ENCODE results near the gene SLC9A1. TPM values are rescaled to one million over a fixed set of nuclear protein-coding genes. Genes with fewer than 3 reads are reported as not detected.
A peak's percentile ranks its signal among the peaks of the same experiment; 100 is the strongest.

Gene SLC9A1
- total RNA-seq, 1 experiment from 2014 or later, result 22.5 TPM

GRCh38 chr1:27103498-27103897 is 51.4 kb downstream of the SLC9A1 start:
- DNase-seq (ENCODE audit: low spot score) (no peak), ATAC-seq (no peak)
- ChIA-PET POLR2A (no interaction called here), CTCF (interaction anchor here (1.0 to 12.6 kb wide), 18 partner anchors 11 to 248 kb away, joined by 3 to 636 read pairs (median 10); partner anchors contain the start of gene SLC9A1)
- Mint-ChIP-seq H3K4me1 (peaks cover 27% of the 10 kb centered on the region), H3K27ac (no peak overlapping the region), H3K27me3 (ENCODE audit: low read depth) (no peaks in the 10 kb centered on the region; the same call in 1 of the 2 replicates), H3K4me3 (no peak overlapping the region), H3K36me3 (peaks cover 4% of the 10 kb centered on the region; the same call in 1 of the 2 replicates), H3K9me3 (no peaks in the 10 kb centered on the region)
- TF ChIP-seq GTF2I (CRISPR knock-in tag; conservative IDR thresholded peaks at IDR 0.05) (no peak), ATF3 (CRISPR knock-in tag; conservative IDR thresholded peaks at IDR 0.05) (no peak), ELF4 (CRISPR knock-in tag; IDR thresholded peaks at IDR 0.05; ENCODE audit: low read depth) (no peak), NFE2L1 (CRISPR knock-in tag; IDR thresholded peaks at IDR 0.05) (no peak), CREB1 (CRISPR knock-in tag; IDR thresholded peaks at IDR 0.05) (no peak), ETV6 (CRISPR knock-in tag; IDR thresholded peaks at IDR 0.05) (no peak)

GRCh38 chr1:27102707-27103468 is 52.0 kb downstream of the SLC9A1 start:
- CTCF ChIA-PET, result interaction anchor here (0.6 to 12.6 kb wide), 50 partner anchors 9 to 454 kb away, joined by 3 to 636 read pairs (median 4); partner anchors contain the start of genes CD164L2, KDF1, MAP3K6 and SLC9A1
- peaks cover 4% of the 10 kb centered on the region; the same call in 1 of the 2 replicates for H3K36me3 Mint-ChIP-seq
- TF ChIP-seq ZNF423 (CRISPR knock-in tag; IDR thresholded peaks at IDR 0.05) (no peak), ZNF416 (CRISPR knock-in tag; IDR thresholded peaks at IDR 0.05) (0 out of 2 replicates have a peak, but pooled peaks have one; percentile 30), TEAD1 (CRISPR knock-in tag; IDR thresholded peaks at IDR 0.05) (0 out of 2 replicates have a peak, but pooled peaks have one; percentile 26), CTCF (IDR thresholded peaks at IDR 0.05) (peak; percentile 99)
- ATAC-seq, result peak; percentile 84
- H3K9me3 Mint-ChIP-seq, result no peaks in the 10 kb centered on the region
- H3K4me1 Mint-ChIP-seq, result peaks cover 29% of the 10 kb centered on the region
- no peaks in the 10 kb centered on the region; the same call in 1 of the 2 replicates for H3K27me3 Mint-ChIP-seq (ENCODE audit: low read depth)
- no peak overlapping the region for H3K27ac Mint-ChIP-seq
- POLR2A ChIA-PET, result no interaction called here
- H3K4me3 Mint-ChIP-seq, result no peak overlapping the region
- DNase-seq (ENCODE audit: low spot score), result peak; percentile 95

- Mint-ChIP-seq H3K4me3 (no peak overlapping the region), H3K4me1 (peaks cover 33% of the 10 kb centered on the region), H3K36me3 (peaks cover 4% of the 10 kb centered on the region; the same call in 1 of the 2 replicates), H3K27me3 (ENCODE audit: low read depth) (no peaks in the 10 kb centered on the region; the same call in 1 of the 2 replicates), H3K9me3 (no peaks in the 10 kb centered on the region), H3K27ac (no peak overlapping the region)
- ChIA-PET CTCF (interaction anchor here (0.5 to 12.6 kb wide), 50 partner anchors 9 to 455 kb away, joined by 3 to 636 read pairs (median 4); partner anchors contain the start of genes CD164L2, KDF1, MAP3K6 and SLC9A1), POLR2A (no interaction called here)
- no peak for ATAC-seq
- no peak for DNase-seq (ENCODE audit: low spot score)
- TF ChIP-seq JUN (CRISPR knock-in tag; IDR thresholded peaks at IDR 0.05) (no peak), ZSCAN18 (CRISPR knock-in tag; IDR thresholded peaks at IDR 0.05) (no peak), RELA (CRISPR knock-in tag; IDR thresholded peaks at IDR 0.05; ENCODE audit: borderline replicate concordance) (no peak), MLX (CRISPR knock-in tag; IDR thresholded peaks at IDR 0.05) (no peak), NFE2L1 (CRISPR knock-in tag; IDR thresholded peaks at IDR 0.05) (no peak), NFATC4 (CRISPR knock-in tag; IDR thresholded peaks at IDR 0.05) (no peak), NFYB (CRISPR knock-in tag; conservative IDR thresholded peaks at IDR 0.05; ENCODE audit: low read depth) (no peak), E2F5 (CRISPR knock-in tag; IDR thresholded peaks at IDR 0.05) (no peak), KAT7 (CRISPR knock-in tag; IDR thresholded peaks at IDR 0.05; ENCODE audit: borderline replicate concordance) (no peak), ERG (CRISPR knock-in tag; IDR thresholded peaks at IDR 0.05) (no peak), PRDM15 (CRISPR knock-in tag; IDR thresholded peaks at IDR 0.05) (no peak)
Observed at GRCh38 chr1:27102134-27102706, 52.7 kb downstream of the SLC9A1 start.
